Osteoblast (primary cell): Measurements from ENCODE around the gene PCP4. TPM values are rescaled to one million over a fixed set of nuclear protein-coding genes. Genes with fewer than 3 reads are reported as not detected.

Source experiments
- DNase-seq: peaks from one replicate; pipeline ENCODE4 v3.0.0; 2011; ENCODE audit warnings: low spot score, mixed read lengths; ENCODE audit not compliant: insufficient read length; ENCODE audit errors: missing footprints
- H2AFZ ChIP-seq: 2 replicates; pipeline ENCODE4 v1.6.0; 2011; ENCODE audit warnings: mild to moderate bottlenecking, low read length
- H3K27ac ChIP-seq: 2 replicates; pipeline ENCODE4 v1.5.1; 2011; ENCODE audit warnings: mild to moderate bottlenecking, low read depth, low read length, moderate library complexity
- H3K27me3 ChIP-seq: 2 replicates; pipeline ENCODE4 v1.6.0; 2012; ENCODE audit warnings: mild to moderate bottlenecking, control low read depth, inconsistent platforms, low read length, moderate library complexity; ENCODE audit not compliant: insufficient read depth
- H3K36me3 ChIP-seq: 2 replicates; pipeline ENCODE4 v1.5.1; 2011; ENCODE audit warnings: mild to moderate bottlenecking, low read length, control low read depth, moderate library complexity; ENCODE audit not compliant: insufficient read depth
- H3K4me1 ChIP-seq: 2 replicates; pipeline ENCODE4 v1.5.1; 2011; ENCODE audit warnings: mild to moderate bottlenecking, low read length, control low read depth, moderate library complexity; ENCODE audit not compliant: insufficient read depth
- H3K4me2 ChIP-seq: 2 replicates; pipeline ENCODE4 v1.6.0; 2011; ENCODE audit warnings: mild to moderate bottlenecking, low read length; ENCODE audit not compliant: insufficient read depth
- H3K4me3 ChIP-seq: fragments of 200-600 bp; sonication (generic); 3 replicates; pipeline ENCODE4 v1.5.1; 2012; ENCODE audit warnings: mild to moderate bottlenecking, low read length, inconsistent platforms; ENCODE audit not compliant: insufficient read depth
- H3K79me2 ChIP-seq: 2 replicates; pipeline ENCODE4 v1.6.0; 2012; ENCODE audit warnings: mild to moderate bottlenecking, low read length, control low read depth, inconsistent platforms; ENCODE audit not compliant: insufficient read depth
- H3K9me3 ChIP-seq: 2 replicates; pipeline ENCODE4 v1.5.1; 2011; ENCODE audit warnings: low read depth, low read length, control low read depth
- H4K20me1 ChIP-seq: 2 replicates; pipeline ENCODE4 v1.6.0; 2012; ENCODE audit warnings: mild to moderate bottlenecking, low read length, control low read depth; ENCODE audit not compliant: insufficient read depth
- total RNA-seq: library from RNA; depleted of rRNA; stranded (reverse); fragments of >200 nt; gene quantifications from 2 replicates; pipeline ENCODE4 v1.2.3, GENCODE V29; 2012
- TF ChIP-seq, protein P1 (sequence below): IDR thresholded peaks from 2 replicates; pipeline ENCODE4 v1.5.1; 2011; ENCODE audit warnings: mild to moderate bottlenecking, low read depth, low read length, moderate library complexity; ENCODE audit errors: extremely low read depth

Gene PCP4
- total RNA-seq, 1 donor = not detected

DNA sequence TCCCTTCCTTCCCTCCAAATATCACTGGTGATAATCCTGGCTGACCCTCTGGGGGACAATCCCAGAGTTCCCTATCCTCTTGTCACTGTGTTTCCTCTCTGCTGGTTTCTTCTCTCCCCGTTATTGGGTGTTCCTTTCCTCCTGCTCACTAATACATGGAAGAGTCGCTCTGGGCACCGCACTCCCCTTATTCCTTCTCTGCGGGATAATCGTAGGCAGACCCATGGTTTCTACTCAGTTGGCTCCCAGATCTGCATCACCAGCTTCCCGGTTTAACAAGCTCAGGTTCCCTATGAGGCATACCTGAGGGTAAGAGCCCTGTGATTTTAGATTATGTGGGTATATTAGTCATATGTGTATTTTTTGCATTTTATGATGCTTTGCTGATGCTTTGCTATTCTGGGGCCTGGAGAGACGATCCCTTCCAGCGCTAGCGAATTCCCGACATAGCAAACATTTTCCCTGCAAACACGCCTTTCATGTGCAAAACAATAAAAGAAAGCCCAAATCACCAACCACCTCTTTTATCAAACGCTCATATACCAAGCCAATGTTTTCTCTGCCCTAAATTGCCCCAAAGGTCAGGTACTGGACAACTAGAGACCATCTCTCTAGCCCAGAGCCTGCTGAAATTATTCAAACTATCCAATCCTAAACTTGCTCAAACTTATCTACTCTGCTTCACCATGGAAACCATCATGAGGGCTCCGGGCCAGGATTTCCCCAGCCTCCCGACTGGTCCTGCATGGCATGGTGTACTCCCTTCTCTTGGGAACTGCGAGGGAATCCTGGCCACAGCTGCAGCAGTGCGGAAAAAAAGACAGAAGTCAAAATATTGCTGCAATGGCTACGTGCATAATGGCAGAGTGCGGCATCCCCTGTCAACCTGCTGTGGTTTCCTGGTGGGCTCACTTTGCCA, 84.2 kb downstream of the PCP4 start:
- H4K20me1 ChIP-seq = no peaks in the 10 kb centered on the region
- H2AFZ ChIP-seq = no peak overlapping the region
- no peak overlapping the region for H3K27ac ChIP-seq
- TF ChIP-seq, protein P1, sequence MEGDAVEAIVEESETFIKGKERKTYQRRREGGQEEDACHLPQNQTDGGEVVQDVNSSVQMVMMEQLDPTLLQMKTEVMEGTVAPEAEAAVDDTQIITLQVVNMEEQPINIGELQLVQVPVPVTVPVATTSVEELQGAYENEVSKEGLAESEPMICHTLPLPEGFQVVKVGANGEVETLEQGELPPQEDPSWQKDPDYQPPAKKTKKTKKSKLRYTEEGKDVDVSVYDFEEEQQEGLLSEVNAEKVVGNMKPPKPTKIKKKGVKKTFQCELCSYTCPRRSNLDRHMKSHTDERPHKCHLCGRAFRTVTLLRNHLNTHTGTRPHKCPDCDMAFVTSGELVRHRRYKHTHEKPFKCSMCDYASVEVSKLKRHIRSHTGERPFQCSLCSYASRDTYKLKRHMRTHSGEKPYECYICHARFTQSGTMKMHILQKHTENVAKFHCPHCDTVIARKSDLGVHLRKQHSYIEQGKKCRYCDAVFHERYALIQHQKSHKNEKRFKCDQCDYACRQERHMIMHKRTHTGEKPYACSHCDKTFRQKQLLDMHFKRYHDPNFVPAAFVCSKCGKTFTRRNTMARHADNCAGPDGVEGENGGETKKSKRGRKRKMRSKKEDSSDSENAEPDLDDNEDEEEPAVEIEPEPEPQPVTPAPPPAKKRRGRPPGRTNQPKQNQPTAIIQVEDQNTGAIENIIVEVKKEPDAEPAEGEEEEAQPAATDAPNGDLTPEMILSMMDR = no peak
- no peaks in the 10 kb centered on the region for H3K36me3 ChIP-seq
- H3K9me3 ChIP-seq = peaks cover 2% of the 10 kb centered on the region
- no peak overlapping the region for H3K4me2 ChIP-seq
- DNase-seq = no peak
- no peaks in the 10 kb centered on the region for H3K27me3 ChIP-seq
- H3K4me3 ChIP-seq = no peak overlapping the region
- H3K79me2 ChIP-seq = no peaks in the 10 kb centered on the region
- no peaks in the 10 kb centered on the region for H3K4me1 ChIP-seq

DNA sequence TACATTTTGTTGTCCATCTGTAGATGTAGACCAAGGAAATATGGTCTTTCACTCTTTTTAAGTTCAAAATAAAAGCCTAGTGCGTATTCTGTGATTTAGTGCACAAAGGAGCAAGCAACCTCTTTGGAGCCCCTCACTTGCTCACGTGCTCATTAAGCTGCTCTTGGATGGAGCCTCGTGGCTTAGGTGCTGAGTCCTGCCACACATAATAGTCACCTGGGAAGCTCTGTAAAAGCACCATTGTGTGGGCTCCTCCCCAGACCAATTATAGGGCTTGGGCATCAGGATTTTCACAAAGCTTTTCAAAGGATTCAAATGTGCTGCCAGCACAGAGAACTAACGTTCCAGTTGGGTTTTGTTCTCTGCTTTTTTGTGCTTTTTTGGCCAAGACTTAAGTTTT, 85.0 kb downstream of the PCP4 start:
- H4K20me1 ChIP-seq = no peaks in the 10 kb centered on the region
- H3K36me3 ChIP-seq = no peaks in the 10 kb centered on the region
- H3K4me2 ChIP-seq = no peak overlapping the region
- H3K27me3 ChIP-seq = no peaks in the 10 kb centered on the region
- TF ChIP-seq, protein P1 = no peak
- H3K9me3 ChIP-seq = peaks cover 2% of the 10 kb centered on the region
- no peak overlapping the region for H2AFZ ChIP-seq
- H3K4me3 ChIP-seq = no peak overlapping the region
- H3K27ac ChIP-seq = no peak overlapping the region
- DNase-seq = no peak
- H3K79me2 ChIP-seq = no peaks in the 10 kb centered on the region
- H3K4me1 ChIP-seq = no peaks in the 10 kb centered on the region

DNA sequence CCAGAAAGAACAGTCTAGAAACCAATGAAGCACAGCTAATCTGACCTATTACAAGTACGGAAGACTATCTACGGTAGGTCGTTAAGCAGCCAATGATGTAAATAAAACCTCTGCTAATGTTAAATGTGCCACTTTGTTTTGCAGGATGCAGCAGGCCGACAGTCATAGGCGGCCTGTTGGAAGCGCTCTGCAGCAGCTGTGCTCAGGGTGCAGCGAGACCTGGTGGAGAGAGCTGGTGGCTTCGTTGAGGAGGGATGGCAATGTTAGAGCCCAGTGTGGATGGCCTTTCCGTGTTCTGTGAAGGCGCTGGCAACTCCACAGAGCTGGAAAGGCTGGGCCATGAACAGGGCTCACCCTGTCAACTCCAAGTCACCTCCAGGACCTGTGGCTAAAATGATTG, 87.3 kb downstream of the PCP4 start:
- Histone ChIP-seq H4K20me1 (no peaks in the 10 kb centered on the region), H3K27ac (no peak overlapping the region), H3K4me2 (no peak overlapping the region), H3K27me3 (no peaks in the 10 kb centered on the region), H3K4me1 (no peaks in the 10 kb centered on the region), H2AFZ (no peak overlapping the region), H3K9me3 (peaks cover 2% of the 10 kb centered on the region), H3K36me3 (no peaks in the 10 kb centered on the region), H3K79me2 (no peaks in the 10 kb centered on the region), H3K4me3 (no peak overlapping the region)
- TF ChIP-seq, protein P1 = no peak
- DNase-seq = no peak

DNA sequence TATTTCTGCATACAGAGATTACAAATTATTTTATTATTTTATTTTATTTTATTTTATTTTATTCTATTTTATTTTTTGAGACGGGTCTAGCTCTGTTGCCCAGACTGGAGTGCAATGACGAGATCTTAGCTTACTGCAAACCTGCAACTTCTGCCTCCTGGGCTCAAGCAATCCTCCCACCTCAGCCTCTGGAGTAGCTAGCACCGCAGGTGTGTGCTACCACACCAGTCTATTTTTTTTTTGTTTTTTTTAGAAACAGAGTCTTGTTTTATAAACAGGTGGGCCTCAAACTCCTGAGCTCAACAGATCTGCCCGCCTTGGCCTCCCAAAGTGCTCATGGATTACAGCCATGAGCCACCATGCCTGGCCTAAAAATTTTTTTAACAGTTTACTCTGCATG, 88.1 kb downstream of the PCP4 start:
- H2AFZ ChIP-seq = no peak overlapping the region
- no peaks in the 10 kb centered on the region for H3K4me1 ChIP-seq
- no peak overlapping the region for H3K4me3 ChIP-seq
- no peak for DNase-seq
- TF ChIP-seq, protein P1 = no peak
- H3K27ac ChIP-seq = no peak overlapping the region
- peaks cover 2% of the 10 kb centered on the region for H3K9me3 ChIP-seq
- H3K4me2 ChIP-seq = no peak overlapping the region
- H3K27me3 ChIP-seq = no peaks in the 10 kb centered on the region
- no peaks in the 10 kb centered on the region for H3K36me3 ChIP-seq
- H3K79me2 ChIP-seq = no peaks in the 10 kb centered on the region
- no peaks in the 10 kb centered on the region for H4K20me1 ChIP-seq
